HCT116 (cell line): ENCODE data around the gene CDK14. TPM values are rescaled to one million over a fixed set of nuclear protein-coding genes. Genes with fewer than 3 reads are reported as not detected.
A peak's percentile ranks its signal among the peaks of the same experiment; 100 is the strongest.

ENCODE experiments used
- ATAC-seq: fragments of 200-7000 bp; cut with Tn5 transposase; 2 replicates; pipeline ENCODE4 v1.9.1; 2020; ENCODE audit warnings: mild to moderate bottlenecking, moderate library complexity
- BruUV-seq: library from RNA; stranded (reverse); fragments of 400-500 nt; replicated peaks from 2 replicates; lab custom pipeline; 2021; lab: Mats Ljungman, UMichigan
- CTCF ChIA-PET: fragments of 300-600 bp; sonication (Branson Sonifier 250); formaldehyde crosslinking; loops from one replicate; lab custom pipeline; 2021; ENCODE audit warnings: antibody characterized with exemption; lab: Charles Lee
- POLR2A ChIA-PET: fragments of 300-600, 350-600 bp; sonication (Branson Sonifier 250); formaldehyde crosslinking; loops from one replicate; lab custom pipeline; 2021; ENCODE audit warnings: antibody characterized with exemption; lab: Charles Lee
- RAD21 ChIA-PET, 2 experiments: fragments of 300-600 bp; sonication (Branson Sonifier 250); formaldehyde crosslinking; loops; one replicate each; lab custom pipeline; 2023; ENCODE audit warnings: low total read pairs in 2 of 2; ENCODE audit not compliant: uncharacterized antibody in 2 of 2, unreplicated experiment in 2 of 2, low non-redundant PET in 1 of 2; lab: Charles Lee
- DNase-seq: peaks from one replicate; pipeline ENCODE4 v3.0.0-alpha.2; 2010; ENCODE audit warnings: low read depth, low spot score
- H2AFZ ChIP-seq: fragments of 200-600 bp; shearing (Covaris generic), sonication (generic); 2 replicates; pipeline ENCODE4 v1.6.1; 2017; ENCODE audit warnings: low read depth, mixed run types, mixed read lengths, antibody characterized with exemption, low read length; ENCODE audit not compliant: poor library complexity, severe bottlenecking
- H3K27ac ChIP-seq: 2 replicates; pipeline ENCODE4 v1.5.1; 2012; ENCODE audit warnings: low read depth, low read length
- H3K27me3 ChIP-seq: fragments of 200-600 bp; sonication (generic); 2 replicates; pipeline ENCODE4 v1.6.1; 2016; ENCODE audit warnings: mixed run types, low read length, mixed read lengths; ENCODE audit not compliant: insufficient read depth
- H3K36me3 ChIP-seq, 2 experiments: fragments of 200-500 bp in 1 of 2; fragments of 200-600 bp in 1 of 2; sonication (Bioruptor generic) in 1 of 2; sonication (generic) in 1 of 2; 2 replicates each; pipeline versions ENCODE4 v1.5.1 to v1.6.1; 2014 to 2016; ENCODE audit warnings: low read length in 2 of 2, inconsistent platforms in 1 of 2, mixed read lengths in 1 of 2, mixed run types in 1 of 2; ENCODE audit not compliant: insufficient read depth in 2 of 2, control insufficient read depth in 1 of 2
- H3K4me1 ChIP-seq, 2 experiments: fragments of 200-600 bp in 1 of 2; sonication (generic) in 1 of 2; 2 replicates each; pipeline versions ENCODE4 v1.5.1 to v1.6.1; 2012 to 2017; ENCODE audit warnings: low read length in 2 of 2, inconsistent platforms in 1 of 2, mild to moderate bottlenecking in 1 of 2, mixed read lengths in 1 of 2, mixed run types in 1 of 2, moderate library complexity in 1 of 2; ENCODE audit not compliant: insufficient read depth in 2 of 2, control insufficient read depth in 1 of 2
- H3K4me2 ChIP-seq: fragments of 200-600 bp; sonication (generic); 2 replicates; pipeline ENCODE4 v1.6.1; 2017; ENCODE audit warnings: mixed run types, low read length, mixed read lengths
- H3K4me3 ChIP-seq, 2 experiments: fragments of 200-600 bp in 1 of 2; sonication (generic) in 1 of 2; replicated peaks in 1 of 2; 2 replicates each; pipeline ENCODE4 v1.5.1; 2011 to 2016; ENCODE audit warnings: low read length in 2 of 2, control low read depth in 1 of 2, low read depth in 1 of 2, mild to moderate bottlenecking in 1 of 2, mixed read lengths in 1 of 2, mixed run types in 1 of 2
- H3K79me2 ChIP-seq: fragments of 200-600 bp; sonication (generic); 2 replicates; pipeline ENCODE4 v1.6.1; 2017; ENCODE audit warnings: mild to moderate bottlenecking, mixed run types, low read length, moderate library complexity, mixed read lengths; ENCODE audit not compliant: insufficient read depth
- H3K9ac ChIP-seq: fragments of 200-600 bp; sonication (generic); 2 replicates; pipeline ENCODE4 v1.6.1; 2016; ENCODE audit warnings: low read length, mixed read lengths
- H3K9me2 ChIP-seq: fragments of 200-600 bp; sonication (generic), shearing (Covaris generic); 2 replicates; pipeline ENCODE4 v1.6.1; 2017; ENCODE audit warnings: mixed run types, mild to moderate bottlenecking, moderate library complexity; ENCODE audit not compliant: insufficient read depth
- H3K9me3 ChIP-seq, 2 experiments: fragments of 200-500 bp in 1 of 2; fragments of 200-600 bp in 1 of 2; sonication (Bioruptor generic) in 1 of 2; sonication (generic) in 1 of 2; 2 replicates each; pipeline ENCODE4 v1.6.1; 2014 to 2017; ENCODE audit warnings: low read length in 2 of 2, mixed read lengths in 2 of 2, inconsistent platforms in 1 of 2, low read depth in 1 of 2, mild to moderate bottlenecking in 1 of 2, mixed run types in 1 of 2, moderate library complexity in 1 of 2; ENCODE audit not compliant: control insufficient read depth in 1 of 2, insufficient read depth in 1 of 2
- H4K20me1 ChIP-seq: fragments of 200-600 bp; sonication (generic), shearing (Covaris generic); 2 replicates; pipeline ENCODE4 v1.6.1; 2017; ENCODE audit warnings: mixed run types, mild to moderate bottlenecking, moderate library complexity; ENCODE audit not compliant: insufficient read depth
- CEBPB ChIP-seq: IDR thresholded peaks from 2 replicates; pipeline ENCODE4 v1.6.1; 2012; ENCODE audit warnings: low read depth
- EGR1 ChIP-seq: IDR thresholded peaks from 2 replicates; pipeline ENCODE4 v1.6.1; 2012; ENCODE audit warnings: low read depth
- FOSL1 ChIP-seq: IDR thresholded peaks from 2 replicates; pipeline ENCODE4 v1.6.1; 2012; ENCODE audit warnings: low read depth
- JUND ChIP-seq: IDR thresholded peaks from 2 replicates; pipeline ENCODE4 v1.6.1; 2012
- POLR2A ChIP-seq: IDR thresholded peaks from 2 replicates; pipeline ENCODE4 v1.7.0; 2011; ENCODE audit warnings: borderline replicate concordance; ENCODE audit not compliant: insufficient read depth, insufficient read length; ENCODE audit errors: extremely low read depth
- POLR2AphosphoS5 ChIP-seq: IDR thresholded peaks from 2 replicates; pipeline ENCODE4 v1.6.1; 2011; ENCODE audit warnings: mild to moderate bottlenecking, low read depth, low read length, moderate library complexity
- RAD21 ChIP-seq: IDR thresholded peaks from 2 replicates; pipeline ENCODE4 v1.6.1; 2012; ENCODE audit warnings: low read depth, mild to moderate bottlenecking
- TCF7L2 ChIP-seq: IDR thresholded peaks from 2 replicates; pipeline ENCODE4 v1.7.0; 2011; ENCODE audit warnings: borderline replicate concordance, inconsistent platforms; ENCODE audit not compliant: insufficient read depth, insufficient read length; ENCODE audit errors: extremely low read depth
- ZFX ChIP-seq: fragments of 450-650 bp; IDR thresholded peaks from 2 replicates; pipeline ENCODE4 v1.6.1; 2017
- intact Hi-C: fragments of 100-400 bp; cut with micrococcal nuclease; formaldehyde crosslinking; loops from 2 replicates; pipeline ENCODE4 v1.10.0; 2022
- total RNA-seq: library from RNA; stranded (reverse); gene quantifications from one replicate; pipeline ENCODE4 v1.2.1, GENCODE V29; 2021; ENCODE audit not compliant: unreplicated experiment
- TF ChIP-seq, protein P1 (sequence below): IDR thresholded peaks from 2 replicates; pipeline ENCODE4 v1.6.1; 2012
- TF ChIP-seq, protein P2 (sequence below): IDR thresholded peaks from 2 replicates; pipeline ENCODE4 v1.6.1; 2011; ENCODE audit warnings: mild to moderate bottlenecking, low read length, moderate library complexity; ENCODE audit not compliant: insufficient replicate concordance; ENCODE audit errors: extremely low read depth
- TF ChIP-seq, protein P3 (sequence below), 3 experiments: fragments of 200-600 bp in 1 of 3; sonication (generic) in 1 of 3; IDR thresholded peaks in 2 of 3; conservative IDR thresholded peaks in 1 of 3; 2 replicates each; pipeline ENCODE4 v1.5.1; 2012 to 2017; ENCODE audit warnings: low read depth in 2 of 3, low read length in 2 of 3, antibody characterized with exemption in 1 of 3, borderline replicate concordance in 1 of 3, control low read depth in 1 of 3, mild to moderate bottlenecking in 1 of 3, mixed read lengths in 1 of 3, mixed run types in 1 of 3, moderate library complexity in 1 of 3; ENCODE audit not compliant: insufficient read depth in 1 of 3

Gene CDK14
- total RNA-seq, 1 experiment from 2014 or later: 10.2 TPM

DNA sequence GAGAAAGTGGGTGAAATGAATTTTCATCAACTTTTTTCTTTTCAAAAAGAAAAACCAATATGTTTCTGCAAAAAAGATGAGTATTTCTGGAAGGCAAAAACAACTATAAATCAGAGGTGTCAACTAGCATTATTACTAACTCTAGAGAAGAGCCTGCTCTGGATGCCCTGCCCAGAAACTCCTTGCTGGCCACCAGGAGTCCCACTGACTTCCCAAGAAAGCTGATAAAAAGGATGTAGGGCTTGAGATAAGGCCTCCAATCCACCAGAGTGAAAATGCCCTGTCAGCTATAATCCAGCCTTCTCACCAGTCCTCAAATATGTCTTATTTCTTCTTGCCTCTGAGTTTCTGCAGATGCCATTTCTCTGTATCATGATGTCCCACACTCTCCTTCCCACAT lies 651.4 kb downstream of the CDK14 start:
- DNase-seq: no peak

DNA sequence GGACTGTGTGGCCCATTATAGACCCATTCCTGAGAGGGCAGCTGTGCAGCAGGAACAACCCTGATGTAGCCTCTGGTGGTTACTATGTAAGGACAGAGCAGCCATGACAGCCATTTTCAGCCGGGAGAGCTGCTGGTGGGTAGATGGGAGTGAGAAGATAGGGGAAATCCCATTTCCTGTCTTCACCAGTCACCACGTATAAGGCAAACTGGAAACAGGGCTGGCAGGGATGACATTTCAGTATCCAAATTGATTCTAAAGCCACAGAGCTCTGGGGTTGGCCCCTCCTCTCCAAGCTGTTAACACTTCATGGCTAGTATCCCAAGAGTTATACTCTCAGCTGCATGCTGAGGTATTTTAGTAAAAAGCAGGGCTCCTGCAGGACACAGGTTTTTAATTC lies 652.9 kb downstream of the CDK14 start:
- Histone ChIP-seq H3K9me3 (no peaks in the 10 kb centered on the region), H3K4me1 (no peaks in the 10 kb centered on the region), H3K79me2 (no peaks in the 10 kb centered on the region), H2AFZ (no peak overlapping the region), H3K4me3 (no peak overlapping the region), H3K9ac (no peak overlapping the region), H3K36me3 (no peaks in the 10 kb centered on the region), H4K20me1 (no peaks in the 10 kb centered on the region), H3K9me2 (no peaks in the 10 kb centered on the region), H3K27ac (no peak overlapping the region), H3K27me3 (no peaks in the 10 kb centered on the region), H3K4me2 (no peak overlapping the region)
- ATAC-seq: no peak
- no peak for DNase-seq
- POLR2A ChIA-PET: no interaction called here
- RAD21 ChIA-PET: interaction anchor here in 1 of 2 experiments (0.7 kb wide), 1 partner anchor 161 kb away, joined by 3 read pairs; no protein-coding TSS in a partner anchor
- CTCF ChIA-PET: no interaction called here
- no peak for TF ChIP-seq ZFX
- no peak for TF ChIP-seq RAD21
- TF ChIP-seq EGR1: no peak
- TF ChIP-seq CEBPB: no peak
- no peak for TF ChIP-seq POLR2A
- TF ChIP-seq POLR2AphosphoS5: no peak
- TF ChIP-seq TCF7L2: no peak
- TF ChIP-seq JUND: no peak
- TF ChIP-seq, protein P1, sequence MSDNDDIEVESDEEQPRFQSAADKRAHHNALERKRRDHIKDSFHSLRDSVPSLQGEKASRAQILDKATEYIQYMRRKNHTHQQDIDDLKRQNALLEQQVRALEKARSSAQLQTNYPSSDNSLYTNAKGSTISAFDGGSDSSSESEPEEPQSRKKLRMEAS: no peak
- TF ChIP-seq, protein P2, sequence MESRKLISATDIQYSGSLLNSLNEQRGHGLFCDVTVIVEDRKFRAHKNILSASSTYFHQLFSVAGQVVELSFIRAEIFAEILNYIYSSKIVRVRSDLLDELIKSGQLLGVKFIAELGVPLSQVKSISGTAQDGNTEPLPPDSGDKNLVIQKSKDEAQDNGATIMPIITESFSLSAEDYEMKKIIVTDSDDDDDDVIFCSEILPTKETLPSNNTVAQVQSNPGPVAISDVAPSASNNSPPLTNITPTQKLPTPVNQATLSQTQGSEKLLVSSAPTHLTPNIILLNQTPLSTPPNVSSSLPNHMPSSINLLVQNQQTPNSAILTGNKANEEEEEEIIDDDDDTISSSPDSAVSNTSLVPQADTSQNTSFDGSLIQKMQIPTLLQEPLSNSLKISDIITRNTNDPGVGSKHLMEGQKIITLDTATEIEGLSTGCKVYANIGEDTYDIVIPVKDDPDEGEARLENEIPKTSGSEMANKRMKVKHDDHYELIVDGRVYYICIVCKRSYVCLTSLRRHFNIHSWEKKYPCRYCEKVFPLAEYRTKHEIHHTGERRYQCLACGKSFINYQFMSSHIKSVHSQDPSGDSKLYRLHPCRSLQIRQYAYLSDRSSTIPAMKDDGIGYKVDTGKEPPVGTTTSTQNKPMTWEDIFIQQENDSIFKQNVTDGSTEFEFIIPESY: no peak
- no peak for TF ChIP-seq FOSL1
- no TSS peak for BruUV-seq
- intact Hi-C loops: no loop called here

More for the DNA sequence above, 651.4 kb downstream of the CDK14 start:
- Histone ChIP-seq H3K4me3 (no peak overlapping the region), H3K27me3 (no peaks in the 10 kb centered on the region), H3K4me1 (no peaks in the 10 kb centered on the region), H4K20me1 (no peaks in the 10 kb centered on the region), H2AFZ (no peak overlapping the region), H3K79me2 (no peaks in the 10 kb centered on the region), H3K36me3 (no peaks in the 10 kb centered on the region), H3K9me2 (no peaks in the 10 kb centered on the region), H3K9me3 (no peaks in the 10 kb centered on the region), H3K27ac (no peak overlapping the region), H3K9ac (no peak overlapping the region), H3K4me2 (no peak overlapping the region)
- no peak for TF ChIP-seq JUND
- TF ChIP-seq, protein P3, sequence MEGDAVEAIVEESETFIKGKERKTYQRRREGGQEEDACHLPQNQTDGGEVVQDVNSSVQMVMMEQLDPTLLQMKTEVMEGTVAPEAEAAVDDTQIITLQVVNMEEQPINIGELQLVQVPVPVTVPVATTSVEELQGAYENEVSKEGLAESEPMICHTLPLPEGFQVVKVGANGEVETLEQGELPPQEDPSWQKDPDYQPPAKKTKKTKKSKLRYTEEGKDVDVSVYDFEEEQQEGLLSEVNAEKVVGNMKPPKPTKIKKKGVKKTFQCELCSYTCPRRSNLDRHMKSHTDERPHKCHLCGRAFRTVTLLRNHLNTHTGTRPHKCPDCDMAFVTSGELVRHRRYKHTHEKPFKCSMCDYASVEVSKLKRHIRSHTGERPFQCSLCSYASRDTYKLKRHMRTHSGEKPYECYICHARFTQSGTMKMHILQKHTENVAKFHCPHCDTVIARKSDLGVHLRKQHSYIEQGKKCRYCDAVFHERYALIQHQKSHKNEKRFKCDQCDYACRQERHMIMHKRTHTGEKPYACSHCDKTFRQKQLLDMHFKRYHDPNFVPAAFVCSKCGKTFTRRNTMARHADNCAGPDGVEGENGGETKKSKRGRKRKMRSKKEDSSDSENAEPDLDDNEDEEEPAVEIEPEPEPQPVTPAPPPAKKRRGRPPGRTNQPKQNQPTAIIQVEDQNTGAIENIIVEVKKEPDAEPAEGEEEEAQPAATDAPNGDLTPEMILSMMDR (IDR thresholded peaks at IDR 0.05 in 2 of 3, conservative IDR thresholded peaks at IDR 0.05 in 1 of 3; ENCODE audit: borderline replicate concordance in 1 of 3, insufficient read depth in 1 of 3, low read depth in 2 of 3, low read length in 2 of 3): peak in 2 of 3 experiments; percentile 14 to 22; a peak in 2 of 6 replicates
- TF ChIP-seq RAD21: no peak
- no TSS peak for BruUV-seq
- intact Hi-C loops: no loop called here
- POLR2A ChIA-PET: no interaction called here
- ATAC-seq: 0 out of 2 replicates have a peak, but pooled peaks have one; percentile 44
- RAD21 ChIA-PET: no interaction called here
- CTCF ChIA-PET: no interaction called here
